CD4-positive, alpha-beta memory T cell (primary cell): ENCODE results near the gene CLDN9. TPM values are rescaled to one million over a fixed set of nuclear protein-coding genes. Genes with fewer than 3 reads are reported as not detected.

ENCODE experiments used
- CTCF ChIA-PET: fragments of 350-600 bp; sonication (Branson Sonifier 250); formaldehyde crosslinking; loops from one replicate; lab custom pipeline; 2021; ENCODE audit warnings: inconsistent platforms; ENCODE audit not compliant: partially characterized antibody; lab: Charles Lee
- POLR2A ChIA-PET: fragments of 350-600 bp; sonication (Branson Sonifier 250); formaldehyde crosslinking; loops from one replicate; lab custom pipeline; 2021; ENCODE audit not compliant: partially characterized antibody; lab: Charles Lee
- DNase-seq, 5 donors: peaks; one replicate each; pipeline versions ENCODE4 v3.0.0 to v3.0.0-alpha.2; 2020 to 2022; ENCODE audit warnings: mixed read lengths in 1 of 5
- H3K27ac ChIP-seq: one replicate; pipeline ENCODE4 v1.7.0; 2013; ENCODE audit warnings: low read depth, low read length
- H3K27me3 ChIP-seq: 2 replicates; pipeline ENCODE4 v1.7.0; 2013; ENCODE audit warnings: mild to moderate bottlenecking, low read length, moderate library complexity; ENCODE audit not compliant: insufficient read depth
- H3K36me3 ChIP-seq: 2 replicates; pipeline ENCODE4 v1.7.0; 2013; ENCODE audit warnings: mild to moderate bottlenecking, low read length, moderate library complexity; ENCODE audit not compliant: insufficient read depth
- H3K4me1 ChIP-seq: 2 replicates; pipeline ENCODE4 v1.7.0; 2013; ENCODE audit warnings: mild to moderate bottlenecking, low read length, moderate library complexity; ENCODE audit not compliant: insufficient read depth
- H3K4me3 ChIP-seq, 2 donors: one replicate each; pipeline ENCODE4 v1.7.0; 2013; ENCODE audit warnings: low read length in 2 of 2, mild to moderate bottlenecking in 1 of 2
- H3K9me3 ChIP-seq, 2 donors: one replicate each; pipeline ENCODE4 v1.7.0; 2013; ENCODE audit warnings: low read length in 2 of 2, control low read depth in 1 of 2; ENCODE audit not compliant: control insufficient read depth in 1 of 2
- H3K27ac Mint-ChIP-seq, 7 donors: one replicate each; pipeline ENCODE4 v1.8.0; 2020 to 2021; ENCODE audit warnings: mixed read lengths in 7 of 7, mild to moderate bottlenecking in 6 of 7, inconsistent platforms in 3 of 7, moderate library complexity in 3 of 7
- H3K27me3 Mint-ChIP-seq, 2 donors: one replicate each; pipeline ENCODE4 v1.8.0; 2020 to 2021; ENCODE audit warnings: mixed read lengths in 2 of 2
- H3K36me3 Mint-ChIP-seq, 2 donors: one replicate each; pipeline ENCODE4 v1.8.0; 2020 to 2021; ENCODE audit warnings: mixed read lengths in 2 of 2, inconsistent platforms in 1 of 2, mild to moderate bottlenecking in 1 of 2
- H3K4me1 Mint-ChIP-seq, 4 donors: one replicate each; pipeline ENCODE4 v1.8.0; 2020 to 2021; ENCODE audit warnings: mixed read lengths in 4 of 4, mild to moderate bottlenecking in 1 of 4
- H3K4me3 Mint-ChIP-seq, 8 donors: one replicate each; pipeline ENCODE4 v1.8.0; 2020 to 2021; ENCODE audit warnings: mixed read lengths in 8 of 8, mild to moderate bottlenecking in 7 of 8, moderate library complexity in 6 of 8, inconsistent platforms in 3 of 8
- H3K9me3 Mint-ChIP-seq, 8 donors: one replicate each; pipeline ENCODE4 v1.8.0; 2020 to 2021; ENCODE audit warnings: mixed read lengths in 8 of 8, mild to moderate bottlenecking in 5 of 8, inconsistent platforms in 3 of 8, moderate library complexity in 1 of 8
- intact Hi-C: fragments of 100-400 bp; cut with micrococcal nuclease; formaldehyde crosslinking; loops from one replicate; pipeline ENCODE4 v1.15.1; 2023
- polyA plus RNA-seq, 2 donors: library from polyadenylated mRNA; unstranded; fragments of 300-500 nt; fragmentation: Illumina TruSeq; gene quantifications; one replicate each; pipeline ENCODE4 v1.2.3, GENCODE V29; 2021
- total RNA-seq, 2 experiments: library from RNA; stranded (reverse); gene quantifications; one replicate each; pipeline ENCODE4 v1.2.3, GENCODE V29; 2021

The CLDN9 gene
- total and polyA plus RNA-seq, 4 experiments from 2014 or later, result not detected

DNA sequence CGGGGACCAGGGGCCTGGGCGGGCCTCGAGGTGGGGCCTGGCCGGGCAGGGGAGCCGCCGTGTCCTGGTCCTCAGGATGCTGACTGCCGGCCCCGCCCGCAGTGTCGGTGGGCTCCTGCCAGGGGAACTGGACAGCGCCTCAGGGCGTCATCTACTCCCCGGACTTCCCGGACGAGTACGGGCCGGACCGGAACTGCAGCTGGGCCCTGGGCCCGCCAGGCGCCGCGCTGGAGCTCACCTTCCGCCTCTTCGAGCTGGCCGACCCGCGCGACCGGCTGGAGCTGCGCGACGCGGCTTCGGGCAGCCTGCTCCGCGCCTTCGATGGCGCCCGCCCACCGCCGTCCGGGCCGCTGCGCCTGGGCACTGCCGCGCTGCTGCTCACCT is 45.9 kb upstream of the CLDN9 start:
- no peaks in the 10 kb centered on the region for H3K36me3 ChIP-seq
- peaks cover 64% of the 10 kb centered on the region for H3K4me1 ChIP-seq
- H3K36me3 Mint-ChIP-seq, result no peaks in the 10 kb centered on the region
- peaks cover 0 to 3% (median 0%) of the 10 kb centered on the region in 8 donors for H3K9me3 Mint-ChIP-seq
- no peaks in the 10 kb centered on the region for H3K9me3 ChIP-seq
- H3K4me3 Mint-ChIP-seq, result no peak overlapping the region
- peaks cover 7 to 38% (median 25%) of the 10 kb centered on the region in 4 donors for H3K4me1 Mint-ChIP-seq
- DNase-seq, result peak in 1 of 5 donors; percentile 36
- H3K27ac Mint-ChIP-seq, result no peak overlapping the region
- H3K27me3 ChIP-seq, result peaks cover 27% of the 10 kb centered on the region
- H3K27me3 Mint-ChIP-seq, result peaks cover 13 to 17% of the 10 kb centered on the region in 2 donors
- no peak overlapping the region for H3K27ac ChIP-seq
- CTCF ChIA-PET, result interaction anchor here (0.9 kb wide), 1 partner anchor 35 kb away, joined by 3 read pairs; no protein-coding TSS in a partner anchor
- POLR2A ChIA-PET, result interaction anchor here (6.8 kb wide), 1 partner anchor 16 kb away, joined by 49 read pairs; the partner anchor contains the start of gene PKMYT1
- intact Hi-C loops, result loop anchor here (5.0 kb wide), 1 partner anchor 84 kb away; the partner anchor contains the start of gene FLYWCH2
- no peak overlapping the region for H3K4me3 ChIP-seq

- Histone ChIP-seq H3K9me3 (no peaks in the 10 kb centered on the region), H3K27me3 (peaks cover 24% of the 10 kb centered on the region), H3K36me3 (no peaks in the 10 kb centered on the region), H3K4me1 (peaks cover 60% of the 10 kb centered on the region), H3K27ac (no peak overlapping the region), H3K4me3 (no peak overlapping the region)
- Mint-ChIP-seq H3K36me3 (no peaks in the 10 kb centered on the region), H3K9me3 (peaks cover 0 to 3% (median 0%) of the 10 kb centered on the region in 8 donors), H3K4me3 (peak overlapping the region in 1 of 8 donors; percentile 43), H3K4me1 (peaks cover 4 to 35% (median 23%) of the 10 kb centered on the region in 4 donors), H3K27me3 (peaks cover 11 to 15% of the 10 kb centered on the region in 2 donors), H3K27ac (no peak overlapping the region)
- ChIA-PET POLR2A (interaction anchor here (6.8 kb wide), 1 partner anchor 15 kb away, joined by 49 read pairs; the partner anchor contains the start of gene PKMYT1), CTCF (interaction anchor here (0.9 kb wide), 1 partner anchor 35 kb away, joined by 3 read pairs; no protein-coding TSS in a partner anchor)
- peak in 1 of 5 donors; percentile 33 for DNase-seq
- intact Hi-C loops, result loop anchor here (5.0 kb wide), 1 partner anchor 85 kb away; the partner anchor contains the start of gene FLYWCH2
These were observed 45.5 kb upstream of the CLDN9 start for GRCh38 chr16:2967211-2967631.

DNA sequence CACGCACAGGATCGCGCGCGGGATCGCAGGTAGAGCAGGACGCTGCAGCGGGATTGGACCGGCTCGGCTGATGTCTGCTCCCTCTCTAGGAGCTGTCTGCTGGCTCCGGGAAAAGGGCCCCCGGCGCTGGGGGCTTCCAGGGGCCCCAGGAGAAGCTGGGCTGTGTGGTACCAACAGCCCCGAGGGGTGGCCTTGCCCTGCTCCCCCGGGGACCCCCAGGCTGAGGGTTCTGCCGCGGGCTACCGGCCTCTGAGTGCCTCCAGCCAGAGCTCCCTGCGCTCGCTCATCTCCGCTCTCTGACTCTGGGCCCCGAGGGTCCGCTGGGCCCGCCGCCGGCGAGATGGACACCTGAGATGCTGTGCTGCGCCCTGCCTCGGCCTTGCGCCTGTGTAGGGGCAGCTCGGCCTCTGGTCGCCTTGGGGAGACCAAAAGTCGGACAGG is 45.0 kb upstream of the CLDN9 start:
- H3K4me3 ChIP-seq, result no peak overlapping the region
- peaks cover 55% of the 10 kb centered on the region for H3K4me1 ChIP-seq
- peaks cover 23% of the 10 kb centered on the region for H3K27me3 ChIP-seq
- no peaks in the 10 kb centered on the region for H3K36me3 ChIP-seq
- H3K4me3 Mint-ChIP-seq, result peak overlapping the region in 3 of 8 donors; percentile 21 to 84 (median 79)
- peaks cover 4 to 39% (median 23%) of the 10 kb centered on the region in 4 donors for H3K4me1 Mint-ChIP-seq
- H3K27ac ChIP-seq, result no peak overlapping the region
- no peaks in the 10 kb centered on the region for H3K9me3 ChIP-seq
- intact Hi-C loops, result loop anchor here (5.0 kb wide), 1 partner anchor 85 kb away; the partner anchor contains the start of gene FLYWCH2
- peaks cover 11 to 15% of the 10 kb centered on the region in 2 donors for H3K27me3 Mint-ChIP-seq
- H3K27ac Mint-ChIP-seq, result peak overlapping the region in 1 of 7 donors; percentile 62
- ChIA-PET CTCF (no interaction called here), POLR2A (interaction anchor here (6.8 kb wide), 1 partner anchor 15 kb away, joined by 49 read pairs; the partner anchor contains the start of gene PKMYT1)
- DNase-seq, result peak in 1 of 5 donors; percentile 16
- peaks cover 0 to 3% (median 0%) of the 10 kb centered on the region in 8 donors for H3K9me3 Mint-ChIP-seq
- no peaks in the 10 kb centered on the region for H3K36me3 Mint-ChIP-seq

DNA sequence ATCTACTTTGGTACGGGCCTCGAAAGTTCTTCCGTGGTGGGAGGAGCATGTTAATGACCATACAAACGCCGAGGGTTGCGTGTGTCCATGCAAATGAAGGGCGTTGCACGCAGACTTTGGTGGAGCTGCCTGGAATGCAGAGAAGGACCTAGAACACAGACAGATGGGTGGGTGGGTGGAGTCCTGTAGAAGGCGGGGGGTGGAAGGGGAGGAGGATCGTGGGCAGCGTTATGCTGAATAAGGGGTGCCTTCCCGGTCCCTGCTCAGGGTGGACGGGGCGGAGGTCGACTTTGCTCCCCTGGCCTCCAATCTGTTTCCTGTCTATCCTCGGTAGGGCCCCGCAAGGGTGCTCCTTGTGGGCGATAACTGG is 44.4 kb upstream of the CLDN9 start:
- Histone ChIP-seq H3K36me3 (no peaks in the 10 kb centered on the region), H3K9me3 (no peaks in the 10 kb centered on the region), H3K4me3 (peak overlapping the region in 1 of 2 donors; percentile 28), H3K27me3 (peaks cover 23% of the 10 kb centered on the region), H3K27ac (no peak overlapping the region), H3K4me1 (peaks cover 50% of the 10 kb centered on the region)
- no peak for DNase-seq
- peak overlapping the region; percentile 68 to 84 (median 78) for H3K4me3 Mint-ChIP-seq
- POLR2A ChIA-PET, result interaction anchor here (6.8 kb wide), 1 partner anchor 14 kb away, joined by 49 read pairs; the partner anchor contains the start of gene PKMYT1
- intact Hi-C loops, result loop anchor here (5.0 kb wide), 1 partner anchor 86 kb away; the partner anchor contains the start of gene FLYWCH2
- H3K36me3 Mint-ChIP-seq, result no peaks in the 10 kb centered on the region
- peaks cover 11 to 15% of the 10 kb centered on the region in 2 donors for H3K27me3 Mint-ChIP-seq
- CTCF ChIA-PET, result no interaction called here
- H3K9me3 Mint-ChIP-seq, result peaks cover 0 to 3% (median 0%) of the 10 kb centered on the region in 8 donors
- peaks cover 3 to 38% (median 23%) of the 10 kb centered on the region in 4 donors for H3K4me1 Mint-ChIP-seq
- H3K27ac Mint-ChIP-seq, result peak overlapping the region in 3 of 7 donors; percentile 52 to 78 (median 62)

DNA sequence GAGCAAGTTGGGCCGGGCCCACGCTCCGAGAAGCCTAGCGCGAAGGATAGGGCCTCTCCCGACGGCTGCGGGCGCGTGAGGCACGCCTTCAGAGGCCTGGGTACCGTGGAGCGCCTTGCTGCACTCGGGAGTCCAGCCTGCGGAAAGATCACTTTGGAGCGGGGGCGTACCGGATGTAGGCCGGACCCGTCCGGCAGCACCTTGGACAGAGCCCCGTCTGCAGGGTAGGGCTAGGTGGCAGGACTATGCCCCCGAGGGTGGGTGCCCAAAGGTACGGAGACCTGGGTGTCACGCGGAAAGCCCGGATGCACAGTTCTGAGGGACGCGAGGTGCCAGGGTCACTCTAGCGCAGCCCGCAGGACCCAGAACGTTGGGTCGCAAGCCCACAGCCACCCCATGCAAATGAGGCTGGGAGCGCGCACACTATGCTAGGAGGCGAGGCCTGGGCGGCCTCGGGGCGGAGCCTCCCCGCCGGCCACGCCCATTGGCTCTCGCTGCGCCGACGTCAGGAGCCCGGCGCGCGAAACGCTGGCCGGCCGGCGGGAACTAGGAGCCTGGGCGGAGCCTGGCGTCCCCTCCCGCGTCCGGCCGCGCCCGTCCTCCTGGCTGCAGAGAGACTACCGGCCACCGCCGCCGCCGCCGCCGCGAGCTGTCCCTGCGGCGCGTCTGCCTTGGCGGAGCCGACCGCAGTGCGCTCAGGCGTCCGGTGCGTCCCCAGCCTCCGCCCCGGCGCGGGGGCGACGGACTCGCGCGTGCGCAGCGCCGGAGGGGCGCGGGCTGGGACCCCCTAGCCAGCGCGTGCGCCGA is 43.8 kb upstream of the CLDN9 start, which contains the start of gene PAQR4:
PAQR4 (plus strand) TSS at position 611 of the 807 bp plus-strand sequence. CDS start 327 bp downstream, outside the sequence.
- Histone ChIP-seq H3K9me3 (no peaks in the 10 kb centered on the region), H3K36me3 (no peaks in the 10 kb centered on the region), H3K4me3 (peak within 1 kb of the TSS; percentile 28 to 64), H3K27ac (peak within 1 kb of the TSS; percentile 26), H3K27me3 (peaks cover 23% of the 10 kb centered on the region), H3K4me1 (peaks cover 44% of the 10 kb centered on the region)
- DNase-seq, result peak; percentile 67 to 79 (median 76)
- Mint-ChIP-seq H3K9me3 (peaks cover 0 to 3% (median 0%) of the 10 kb centered on the region in 8 donors), H3K27ac (peak within 1 kb of the TSS in 3 of 7 donors; percentile 52 to 78 (median 62)), H3K4me1 (peaks cover 3 to 33% (median 20%) of the 10 kb centered on the region in 4 donors), H3K36me3 (no peaks in the 10 kb centered on the region), H3K4me3 (peak within 1 kb of the TSS; percentile 68 to 84 (median 78)), H3K27me3 (peaks cover 8 to 15% of the 10 kb centered on the region in 2 donors)
- intact Hi-C loops, result loop anchor here (1.0 to 5.0 kb wide), 2 partner anchors 11 to 87 kb away; partner anchors contain the start of genes FLYWCH2 and PKMYT1
- CTCF ChIA-PET, result interaction anchor here (0.7 to 1.3 kb wide), 2 partner anchors 22 to 61 kb away, joined by 3 read pairs; no protein-coding TSS in a partner anchor
- POLR2A ChIA-PET, result interaction anchor here (6.8 kb wide), 1 partner anchor 13 kb away, joined by 49 read pairs; the partner anchor contains the start of gene PKMYT1

DNA sequence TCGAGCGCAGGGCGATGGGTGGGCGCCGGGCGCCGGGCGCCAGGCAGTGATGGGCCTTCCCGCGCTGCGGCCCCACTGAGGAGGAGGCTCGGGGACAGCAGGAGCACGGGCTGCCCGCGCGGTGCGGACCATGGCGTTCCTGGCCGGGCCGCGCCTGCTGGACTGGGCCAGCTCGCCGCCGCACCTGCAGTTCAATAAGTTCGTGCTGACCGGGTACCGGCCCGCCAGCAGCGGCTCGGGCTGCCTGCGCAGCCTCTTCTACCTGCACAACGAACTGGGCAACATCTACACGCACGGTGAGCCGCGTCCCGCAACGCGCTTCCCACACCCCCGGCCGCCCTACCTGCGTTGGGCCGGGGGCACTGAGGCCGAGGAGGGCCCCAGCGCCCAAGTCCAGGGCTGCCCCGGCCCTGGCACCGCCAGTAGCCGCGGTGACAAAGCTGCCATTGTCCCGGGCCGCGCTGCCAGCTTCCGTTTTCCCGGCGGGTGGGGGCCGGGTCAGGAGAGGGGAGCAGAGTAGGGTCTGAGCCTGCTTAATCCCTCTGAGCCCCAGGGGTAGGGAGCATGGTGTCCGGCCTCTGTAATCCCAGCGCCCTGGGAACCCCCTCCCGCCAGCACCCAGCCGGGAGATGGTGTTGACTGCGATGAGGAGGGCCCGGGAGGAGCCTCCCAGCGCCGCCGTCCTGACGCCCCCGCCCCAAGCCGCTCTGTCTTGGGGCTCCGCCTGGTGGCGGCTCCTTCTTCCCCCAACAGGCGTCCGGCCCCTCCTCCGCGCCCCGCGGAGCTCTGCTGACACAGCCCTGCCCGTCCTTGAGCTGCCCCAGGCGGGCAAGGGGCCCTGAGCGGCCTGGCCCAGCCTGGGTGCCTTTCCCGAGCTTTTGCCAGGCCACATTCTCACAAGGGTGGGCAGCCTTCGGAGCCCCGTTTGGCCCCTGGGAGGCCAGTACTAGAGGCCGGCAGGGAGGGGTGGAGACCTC is 42.9 kb upstream of the CLDN9 start:
- H3K36me3 Mint-ChIP-seq, result no peaks in the 10 kb centered on the region
- ChIA-PET CTCF (interaction anchor here (0.6 to 1.3 kb wide), 5 partner anchors 9 to 1582 kb away, joined by 3 to 5 read pairs (median 3); no protein-coding TSS in a partner anchor), POLR2A (interaction anchor here (1.0 to 6.8 kb wide), 2 partner anchors 13 to 53 kb away, joined by 3 to 49 read pairs; partner anchors contain the start of gene PKMYT1)
- H3K4me1 Mint-ChIP-seq, result peaks cover 3 to 28% (median 17%) of the 10 kb centered on the region in 4 donors
- no peaks in the 10 kb centered on the region for H3K9me3 ChIP-seq
- H3K4me3 Mint-ChIP-seq, result peak overlapping the region; percentile 27 to 73 (median 64)
- H3K36me3 ChIP-seq, result no peaks in the 10 kb centered on the region
- H3K27ac Mint-ChIP-seq, result no peak overlapping the region
- DNase-seq, result peak; percentile 44 to 64 (median 57)
- peaks cover 23% of the 10 kb centered on the region for H3K27me3 ChIP-seq
- peak overlapping the region in 1 of 2 donors; percentile 64 for H3K4me3 ChIP-seq
- H3K4me1 ChIP-seq, result peaks cover 35% of the 10 kb centered on the region
- intact Hi-C loops, result loop anchor here (1.0 to 5.0 kb wide), 2 partner anchors 10 to 88 kb away; partner anchors contain the start of genes FLYWCH2 and PKMYT1
- H3K27me3 Mint-ChIP-seq, result peaks cover 6 to 13% of the 10 kb centered on the region in 2 donors
- peaks cover 0 to 3% (median 0%) of the 10 kb centered on the region in 8 donors for H3K9me3 Mint-ChIP-seq
- peak overlapping the region; percentile 26 for H3K27ac ChIP-seq
